ENCODE results near the gene EOGT. TPM values are rescaled to one million over a fixed set of nuclear protein-coding genes. Genes with fewer than 3 reads are reported as not detected.

EOGT gene
- total RNA-seq, 1 experiment from 2014 or later, result 4.6 TPM

GRCh38 chr3:69048990-69049389 lies 35.5 kb upstream of the EOGT start:
- no peaks in the 10 kb centered on the region for H3K27me3 ChIP-seq (replicated peaks; ENCODE audit: insufficient read depth, low read depth, low read length, poor library complexity)
- H3K4me3 ChIP-seq (ENCODE audit: low read depth, low read length, poor library complexity, severe bottlenecking), result no peak overlapping the region
- no peak for DNase-seq (ENCODE audit: low spot score)
- BruUV-seq (replicated peaks), result no TSS peak
- H3K9me3 ChIP-seq (ENCODE audit: low read depth, low read length, poor library complexity, severe bottlenecking), result no peaks in the 10 kb centered on the region
- H3K4me1 ChIP-seq (ENCODE audit: insufficient read depth, low read length, poor library complexity, severe bottlenecking), result no peaks in the 10 kb centered on the region
- CTCF ChIA-PET, result no interaction called here
- intact Hi-C loops (cut with micrococcal nuclease; ENCODE audit: unreplicated experiment), result no loop called here
- POLR2A ChIA-PET (ENCODE audit: low non-redundant PET), result no interaction called here
- H3K27ac ChIP-seq (ENCODE audit: low read depth, low read length, poor library complexity, severe bottlenecking), result no peak overlapping the region
- H3K36me3 ChIP-seq (ENCODE audit: insufficient read depth, low read length, poor library complexity, severe bottlenecking), result peaks cover 10% of the 10 kb centered on the region
- no peak for TF ChIP-seq EZH2 (IDR thresholded peaks at IDR 0.05; ENCODE audit: borderline replicate concordance, low read depth, low read length, poor library complexity, severe bottlenecking)
- TF ChIP-seq CTCF (conservative IDR thresholded peaks at IDR 0.05; ENCODE audit: low read depth, low read length), result no peak

- no peak overlapping the region for H3K4me3 ChIP-seq (ENCODE audit: low read depth, low read length, poor library complexity, severe bottlenecking)
- no peaks in the 10 kb centered on the region for H3K9me3 ChIP-seq (ENCODE audit: low read depth, low read length, poor library complexity, severe bottlenecking)
- POLR2A ChIA-PET (ENCODE audit: low non-redundant PET), result no interaction called here
- no peak overlapping the region for H3K27ac ChIP-seq (ENCODE audit: low read depth, low read length, poor library complexity, severe bottlenecking)
- no peaks in the 10 kb centered on the region for H3K4me1 ChIP-seq (ENCODE audit: insufficient read depth, low read length, poor library complexity, severe bottlenecking)
- no TSS peak for BruUV-seq (replicated peaks)
- no peak for DNase-seq (ENCODE audit: low spot score)
- intact Hi-C loops (cut with micrococcal nuclease; ENCODE audit: unreplicated experiment), result no loop called here
- peaks cover 12% of the 10 kb centered on the region for H3K36me3 ChIP-seq (ENCODE audit: insufficient read depth, low read length, poor library complexity, severe bottlenecking)
- TF ChIP-seq CTCF (conservative IDR thresholded peaks at IDR 0.05; ENCODE audit: low read depth, low read length) (no peak), EZH2 (IDR thresholded peaks at IDR 0.05; ENCODE audit: borderline replicate concordance, low read depth, low read length, poor library complexity, severe bottlenecking) (no peak)
- H3K27me3 ChIP-seq (replicated peaks; ENCODE audit: insufficient read depth, low read depth, low read length, poor library complexity), result no peaks in the 10 kb centered on the region
- CTCF ChIA-PET, result no interaction called here
Measured at GRCh38 chr3:69044608-69045007, 31.1 kb upstream of the EOGT start.

GRCh38 chr3:69033470-69033869 lies 20.0 kb upstream of the EOGT start:
- H3K4me1 ChIP-seq (ENCODE audit: insufficient read depth, low read length, poor library complexity, severe bottlenecking), result no peaks in the 10 kb centered on the region
- BruUV-seq (replicated peaks), result no TSS peak
- no peak overlapping the region for H3K4me3 ChIP-seq (ENCODE audit: low read depth, low read length, poor library complexity, severe bottlenecking)
- intact Hi-C loops (cut with micrococcal nuclease; ENCODE audit: unreplicated experiment), result no loop called here
- H3K27ac ChIP-seq (ENCODE audit: low read depth, low read length, poor library complexity, severe bottlenecking), result no peak overlapping the region
- H3K9me3 ChIP-seq (ENCODE audit: low read depth, low read length, poor library complexity, severe bottlenecking), result no peaks in the 10 kb centered on the region
- no peaks in the 10 kb centered on the region for H3K27me3 ChIP-seq (replicated peaks; ENCODE audit: insufficient read depth, low read depth, low read length, poor library complexity)
- CTCF ChIA-PET, result no interaction called here
- POLR2A ChIA-PET (ENCODE audit: low non-redundant PET), result no interaction called here
- no peak for DNase-seq (ENCODE audit: low spot score)
- TF ChIP-seq CTCF (conservative IDR thresholded peaks at IDR 0.05; ENCODE audit: low read depth, low read length) (no peak), EZH2 (IDR thresholded peaks at IDR 0.05; ENCODE audit: borderline replicate concordance, low read depth, low read length, poor library complexity, severe bottlenecking) (no peak)
- peaks cover 9% of the 10 kb centered on the region for H3K36me3 ChIP-seq (ENCODE audit: insufficient read depth, low read length, poor library complexity, severe bottlenecking)
